ENCODE measurements around the gene PCNX4. TPM values are rescaled to one million over a fixed set of nuclear protein-coding genes. Genes with fewer than 3 reads are reported as not detected.
"Not testable (repeated sequence)": the region's sequence is repeated elsewhere in the genome, so short reads cannot be mapped to it uniquely, and the experiment has no call there.

The PCNX4 gene
- 39.1 and 63.8 TPM in 2 replicates for total RNA-seq

DNA sequence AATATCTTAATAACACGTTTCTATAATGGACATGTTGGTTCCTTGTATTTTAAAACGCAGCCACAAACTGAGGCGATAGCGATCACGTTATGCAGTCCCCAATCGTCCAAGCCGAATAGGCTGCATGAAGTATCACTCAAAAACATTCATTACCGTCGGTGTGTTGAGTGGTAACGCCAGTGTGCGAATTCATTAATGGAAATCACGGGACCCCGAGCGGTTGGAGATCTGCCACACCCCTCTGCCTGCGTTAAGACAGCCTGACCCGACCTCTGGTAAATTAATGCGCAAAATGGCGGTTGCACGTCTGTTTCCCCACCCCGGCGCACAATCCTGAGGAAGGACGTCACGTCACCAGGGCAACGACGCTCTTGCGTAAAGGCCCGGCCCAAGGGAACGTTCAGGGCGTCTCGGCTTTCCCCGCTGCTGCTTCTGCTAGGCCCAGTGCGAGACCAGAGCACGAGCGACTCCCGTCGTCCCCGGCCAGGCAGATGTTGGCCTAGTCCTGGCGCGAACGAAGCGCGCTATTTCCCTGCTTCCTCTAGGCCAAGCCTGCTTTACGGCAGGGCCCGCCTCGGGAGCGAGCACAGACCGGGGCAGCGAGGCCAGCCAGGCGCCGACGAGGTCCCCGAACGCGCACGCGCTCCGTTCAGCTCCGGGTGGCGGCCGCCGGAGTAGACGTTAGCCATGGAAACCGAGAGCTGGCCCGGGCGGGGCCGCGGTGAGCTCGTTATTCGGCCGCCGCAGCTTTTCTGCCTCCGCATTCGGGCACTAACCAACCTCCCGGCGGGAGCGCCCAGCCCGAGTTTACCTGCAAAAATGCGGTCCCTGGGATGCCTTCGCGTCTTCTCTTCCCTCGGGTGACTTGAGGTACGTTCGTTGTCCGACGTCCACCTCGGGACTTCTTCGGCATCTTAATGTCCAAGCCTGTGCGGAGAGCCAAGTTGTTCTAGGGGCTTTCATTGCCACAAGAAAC lies at the start of gene PCNX4:
PCNX4 (plus strand) TSS at position 374 of the 976 bp plus-strand sequence. CDS start 15,716 bp downstream, outside the sequence.
- peak within 1 kb of the TSS; percentile 89 for H3K4me3 ChIP-seq (ENCODE audit: low read depth, low read length)
- DNase-seq (ENCODE audit: low read depth) = peak; percentile 80
- TF ChIP-seq, protein P1, sequence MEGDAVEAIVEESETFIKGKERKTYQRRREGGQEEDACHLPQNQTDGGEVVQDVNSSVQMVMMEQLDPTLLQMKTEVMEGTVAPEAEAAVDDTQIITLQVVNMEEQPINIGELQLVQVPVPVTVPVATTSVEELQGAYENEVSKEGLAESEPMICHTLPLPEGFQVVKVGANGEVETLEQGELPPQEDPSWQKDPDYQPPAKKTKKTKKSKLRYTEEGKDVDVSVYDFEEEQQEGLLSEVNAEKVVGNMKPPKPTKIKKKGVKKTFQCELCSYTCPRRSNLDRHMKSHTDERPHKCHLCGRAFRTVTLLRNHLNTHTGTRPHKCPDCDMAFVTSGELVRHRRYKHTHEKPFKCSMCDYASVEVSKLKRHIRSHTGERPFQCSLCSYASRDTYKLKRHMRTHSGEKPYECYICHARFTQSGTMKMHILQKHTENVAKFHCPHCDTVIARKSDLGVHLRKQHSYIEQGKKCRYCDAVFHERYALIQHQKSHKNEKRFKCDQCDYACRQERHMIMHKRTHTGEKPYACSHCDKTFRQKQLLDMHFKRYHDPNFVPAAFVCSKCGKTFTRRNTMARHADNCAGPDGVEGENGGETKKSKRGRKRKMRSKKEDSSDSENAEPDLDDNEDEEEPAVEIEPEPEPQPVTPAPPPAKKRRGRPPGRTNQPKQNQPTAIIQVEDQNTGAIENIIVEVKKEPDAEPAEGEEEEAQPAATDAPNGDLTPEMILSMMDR (conservative IDR thresholded peaks at IDR 0.05; ENCODE audit: low read depth, low read length) = no peak

DNA sequence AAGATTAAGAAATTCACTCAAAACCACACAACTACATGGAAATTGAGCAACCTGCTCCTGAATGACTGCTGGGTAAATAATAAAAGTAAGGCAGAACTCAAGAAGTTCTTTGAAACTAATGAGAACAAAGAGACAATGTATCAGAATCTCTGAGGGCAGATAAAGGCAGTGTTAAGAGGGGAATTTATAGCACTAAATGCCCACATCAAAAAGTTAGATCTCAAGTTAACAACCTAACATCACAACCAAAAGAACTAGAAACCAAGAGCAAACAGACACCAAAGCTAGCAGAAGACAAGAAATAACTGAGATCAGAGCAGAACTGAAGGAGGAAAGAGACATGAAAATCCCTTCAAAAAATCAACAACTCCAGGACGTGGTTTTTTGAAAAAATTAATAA lies 43.7 kb upstream of the PCNX4 start:
- H3K4me3 ChIP-seq (ENCODE audit: low read depth, low read length); DNase-seq (ENCODE audit: low read depth): not testable (repeated sequence)

DNA sequence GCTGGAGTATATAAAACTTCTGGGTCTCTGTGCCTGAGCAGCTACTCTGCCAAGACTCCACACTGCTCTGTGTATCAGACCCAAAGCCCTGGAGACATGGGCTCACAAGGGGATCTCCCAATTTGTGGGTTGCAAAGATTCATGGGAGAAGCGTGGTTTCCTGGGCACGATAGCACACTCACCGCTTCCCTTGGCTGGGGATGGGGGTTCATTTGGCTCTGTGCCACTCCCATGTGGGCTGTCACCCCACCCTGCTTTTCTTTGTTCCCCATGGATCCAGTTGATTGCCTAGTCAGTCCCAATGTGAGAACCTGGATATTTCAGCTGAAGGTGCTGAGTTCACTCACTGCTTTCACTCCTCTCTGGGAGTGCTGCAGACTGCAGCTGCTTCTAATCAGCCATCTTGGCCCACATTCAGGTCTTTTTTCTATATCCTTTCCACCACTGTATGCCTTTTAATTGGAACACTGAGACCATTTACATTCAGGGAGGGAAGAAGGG lies 40.0 kb upstream of the PCNX4 start:
- TF ChIP-seq, protein P1 (conservative IDR thresholded peaks at IDR 0.05; ENCODE audit: low read depth, low read length) = no peak
- no peak for DNase-seq (ENCODE audit: low read depth)
- H3K4me3 ChIP-seq (ENCODE audit: low read depth, low read length) = no peak overlapping the region

DNA sequence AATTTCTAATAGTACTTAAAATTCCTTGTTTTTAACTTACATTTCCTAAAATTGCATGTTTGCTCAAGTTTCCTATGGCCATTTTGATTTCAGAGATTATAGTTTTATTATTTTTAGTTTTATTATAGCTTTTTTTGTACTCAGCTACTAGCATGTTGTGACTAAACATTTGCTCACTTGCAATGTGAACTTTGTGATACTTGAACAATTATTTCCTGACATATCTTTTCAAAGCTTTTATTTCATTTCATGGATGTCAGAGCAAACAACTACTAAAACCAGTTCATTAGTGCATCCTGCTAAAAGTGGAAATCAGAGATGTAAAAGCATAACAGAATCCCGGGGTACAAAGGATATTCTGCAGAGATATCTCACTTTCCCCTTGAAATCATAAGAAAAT lies 33.6 kb upstream of the PCNX4 start:
- no peak overlapping the region for H3K4me3 ChIP-seq (ENCODE audit: low read depth, low read length)
- no peak for DNase-seq (ENCODE audit: low read depth)
- TF ChIP-seq, protein P1 (conservative IDR thresholded peaks at IDR 0.05; ENCODE audit: low read depth, low read length) = no peak

DNA sequence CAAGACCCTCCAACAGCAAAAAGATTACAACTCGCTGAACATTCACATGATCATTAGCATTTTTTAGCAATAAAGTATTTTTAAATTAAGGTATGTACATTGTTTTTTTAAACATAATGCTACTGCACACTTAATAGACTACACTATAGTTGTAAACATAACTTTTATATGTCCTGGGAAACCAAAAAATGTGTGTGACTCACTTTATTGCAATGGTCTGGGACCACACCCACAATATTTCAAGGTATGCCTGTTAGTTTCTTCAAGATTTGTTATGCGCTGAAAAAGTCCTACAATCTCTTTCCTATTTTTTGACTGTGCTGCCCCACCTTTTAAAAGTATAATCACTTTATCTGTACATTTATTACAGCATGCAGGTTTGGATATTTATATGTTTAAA lies 30.4 kb upstream of the PCNX4 start:
- DNase-seq (ENCODE audit: low read depth) = no peak
- no peak overlapping the region for H3K4me3 ChIP-seq (ENCODE audit: low read depth, low read length)
- TF ChIP-seq, protein P1 (conservative IDR thresholded peaks at IDR 0.05; ENCODE audit: low read depth, low read length) = no peak

DNA sequence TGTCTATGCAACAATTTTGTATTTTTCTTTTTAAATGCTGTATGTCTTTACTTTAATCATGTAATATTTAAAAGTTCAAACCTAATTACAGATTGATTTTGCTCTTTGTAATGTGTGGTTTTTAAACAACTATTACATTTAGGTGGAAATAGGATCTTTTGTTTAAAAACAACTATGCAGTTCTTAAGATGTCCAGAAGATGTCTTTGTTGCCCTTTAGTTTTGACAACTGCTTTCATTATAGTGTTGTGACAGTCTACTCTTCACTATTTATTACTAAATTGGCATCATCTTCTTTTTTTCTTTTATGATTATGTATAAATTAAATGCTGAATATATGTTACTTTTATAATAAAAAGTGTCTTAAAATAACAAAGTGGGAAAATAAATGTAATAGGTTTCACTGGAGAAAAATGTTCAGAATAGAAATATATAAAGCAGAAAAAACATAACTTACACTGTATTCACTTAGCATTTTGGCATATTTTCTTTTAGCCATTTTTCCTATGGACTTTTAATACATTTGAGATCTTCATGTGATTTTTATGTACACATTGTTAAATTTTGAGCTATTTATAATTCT lies 27.1 kb upstream of the PCNX4 start:
- TF ChIP-seq, protein P1 (conservative IDR thresholded peaks at IDR 0.05; ENCODE audit: low read depth, low read length) = peak; percentile 59
- H3K4me3 ChIP-seq (ENCODE audit: low read depth, low read length) = no peak overlapping the region
- no peak for DNase-seq (ENCODE audit: low read depth)

DNA sequence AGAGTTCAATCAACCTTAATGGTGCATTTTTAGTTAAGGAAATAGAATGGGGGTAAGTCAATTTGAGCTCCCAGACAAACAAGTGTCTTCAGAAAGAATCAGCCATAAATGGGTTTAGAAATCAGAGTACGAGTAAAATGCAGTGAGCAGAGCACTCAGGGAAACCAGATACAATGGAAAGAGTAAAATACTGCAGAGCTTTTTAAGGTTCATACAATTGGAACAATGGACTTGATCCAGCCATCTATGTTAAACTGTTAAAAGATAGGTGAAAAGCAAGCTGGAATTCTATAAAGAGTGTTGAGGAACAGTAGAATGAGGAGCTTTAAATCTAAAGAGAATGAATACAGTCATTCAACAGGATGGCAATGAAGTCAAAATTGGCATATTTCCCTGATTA lies 23.8 kb upstream of the PCNX4 start:
- TF ChIP-seq, protein P1 (conservative IDR thresholded peaks at IDR 0.05; ENCODE audit: low read depth, low read length) = no peak
- no peak for DNase-seq (ENCODE audit: low read depth)

More for the DNA sequence above, 23.8 kb upstream of the PCNX4 start:
- no peak overlapping the region for H3K4me3 ChIP-seq (ENCODE audit: low read depth, low read length)
